Immature natural killer cell (primary cell): ENCODE results near the gene VPS9D1. TPM values are rescaled to one million over a fixed set of nuclear protein-coding genes. Genes with fewer than 3 reads are reported as not detected.
A peak's percentile ranks its signal among the peaks of the same experiment; 100 is the strongest.
"Not testable (repeated sequence)": the region's sequence is repeated elsewhere in the genome, so short reads cannot be mapped to it uniquely, and the experiment has no call there.

Experiments used
- DNase-seq, 3 donors: peaks; one replicate each; pipeline ENCODE4 v3.0.0; 2022; ENCODE audit warnings: mixed read lengths in 1 of 3
- H3K27ac Mint-ChIP-seq, 6 donors: one replicate each; pipeline ENCODE4 v1.8.0; 2020; ENCODE audit warnings: mixed read lengths in 6 of 6, mild to moderate bottlenecking in 5 of 6, inconsistent platforms in 4 of 6, moderate library complexity in 3 of 6
- H3K27me3 Mint-ChIP-seq, 3 donors: one replicate each; pipeline ENCODE4 v1.8.0; 2020 to 2021; ENCODE audit warnings: low read depth in 3 of 3, mild to moderate bottlenecking in 3 of 3, mixed read lengths in 3 of 3, moderate library complexity in 3 of 3, inconsistent platforms in 1 of 3
- H3K36me3 Mint-ChIP-seq, 3 donors: one replicate each; pipeline ENCODE4 v1.8.0; 2020; ENCODE audit warnings: mixed read lengths in 3 of 3, inconsistent platforms in 2 of 3, mild to moderate bottlenecking in 2 of 3
- H3K4me1 Mint-ChIP-seq, 2 donors: one replicate each; pipeline ENCODE4 v1.8.0; 2020; ENCODE audit warnings: inconsistent platforms in 2 of 2, mild to moderate bottlenecking in 2 of 2, mixed read lengths in 2 of 2, moderate library complexity in 1 of 2
- H3K4me3 Mint-ChIP-seq, 5 donors: one replicate each; pipeline ENCODE4 v1.8.0; 2020; ENCODE audit warnings: mild to moderate bottlenecking in 5 of 5, mixed read lengths in 5 of 5, inconsistent platforms in 3 of 5, moderate library complexity in 3 of 5
- H3K9me3 Mint-ChIP-seq, 6 donors: one replicate each; pipeline ENCODE4 v1.8.0; 2020; ENCODE audit warnings: mild to moderate bottlenecking in 6 of 6, mixed read lengths in 6 of 6, inconsistent platforms in 4 of 6, moderate library complexity in 3 of 6
- polyA plus RNA-seq, 3 donors: library from polyadenylated mRNA; unstranded; fragments of 300-500 nt; fragmentation: Illumina TruSeq; gene quantifications; one replicate each; pipeline ENCODE4 v1.2.3, GENCODE V29; 2021

The VPS9D1 gene
- polyA plus RNA-seq, 3 donors from 2014 or later: 0.65 to 1.3 (median 0.96) TPM

- H3K27me3 Mint-ChIP-seq: peaks cover 0 to 2% (median 0%) of the 10 kb centered on the region in 3 donors
- peaks cover 0 to 2% (median 0%) of the 10 kb centered on the region in 6 donors for H3K9me3 Mint-ChIP-seq
- H3K27ac Mint-ChIP-seq: no peak overlapping the region
- H3K36me3 Mint-ChIP-seq: no peaks in the 10 kb centered on the region
- DNase-seq: no peak
- H3K4me1 Mint-ChIP-seq: peaks cover 0 to 2% of the 10 kb centered on the region in 2 donors
- no peak overlapping the region for H3K4me3 Mint-ChIP-seq
Measured at GRCh38 chr16:89670496-89671431, 49.9 kb downstream of the VPS9D1 start.

- peaks cover 0 to 2% (median 0%) of the 10 kb centered on the region in 3 donors for H3K27me3 Mint-ChIP-seq
- no peak for DNase-seq
- peaks cover 0 to 2% of the 10 kb centered on the region in 2 donors for H3K4me1 Mint-ChIP-seq
- H3K36me3 Mint-ChIP-seq: no peaks in the 10 kb centered on the region
- no peak overlapping the region for H3K27ac Mint-ChIP-seq
- H3K4me3 Mint-ChIP-seq: no peak overlapping the region
- H3K9me3 Mint-ChIP-seq: peaks cover 0 to 2% (median 0%) of the 10 kb centered on the region in 6 donors
Measured at GRCh38 chr16:89669755-89670154, 50.9 kb downstream of the VPS9D1 start.

GRCh38 chr16:89668790-89669158 lies 51.9 kb downstream of the VPS9D1 start:
- Mint-ChIP-seq H3K36me3 (peaks cover 0 to 3% (median 0%) of the 10 kb centered on the region in 3 donors), H3K27me3 (peaks cover 0 to 2% (median 0%) of the 10 kb centered on the region in 3 donors), H3K27ac (no peak overlapping the region), H3K9me3 (peaks cover 0 to 2% (median 0%) of the 10 kb centered on the region in 6 donors), H3K4me3 (peak overlapping the region in 1 of 5 donors; percentile 30), H3K4me1 (peaks cover 0 to 2% of the 10 kb centered on the region in 2 donors)
- no peak for DNase-seq

GRCh38 chr16:89667633-89668032 lies 53.1 kb downstream of the VPS9D1 start:
- no peak overlapping the region for H3K4me3 Mint-ChIP-seq
- H3K27me3 Mint-ChIP-seq: peaks cover 0 to 2% (median 0%) of the 10 kb centered on the region in 3 donors
- H3K36me3 Mint-ChIP-seq: peaks cover 0 to 7% (median 4%) of the 10 kb centered on the region in 3 donors
- peaks cover 0 to 2% (median 0%) of the 10 kb centered on the region in 6 donors for H3K9me3 Mint-ChIP-seq
- no peak for DNase-seq
- H3K27ac Mint-ChIP-seq: no peak overlapping the region
- peaks cover 0 to 2% of the 10 kb centered on the region in 2 donors for H3K4me1 Mint-ChIP-seq

GRCh38 chr16:89667000-89667399 lies 53.7 kb downstream of the VPS9D1 start:
- not testable (repeated sequence) for H3K4me1 Mint-ChIP-seq, H3K4me3 Mint-ChIP-seq, H3K36me3 Mint-ChIP-seq, H3K27ac Mint-ChIP-seq, H3K27me3 Mint-ChIP-seq, H3K9me3 Mint-ChIP-seq
- DNase-seq: peak in 1 of 3 donors; percentile 20

GRCh38 chr16:89664238-89664637 lies 56.5 kb downstream of the VPS9D1 start:
- not testable (repeated sequence) for H3K4me1 Mint-ChIP-seq, H3K4me3 Mint-ChIP-seq, H3K27me3 Mint-ChIP-seq, H3K27ac Mint-ChIP-seq, H3K9me3 Mint-ChIP-seq, DNase-seq
- peaks cover 3 to 17% (median 13%) of the 10 kb centered on the region in 3 donors for H3K36me3 Mint-ChIP-seq

GRCh38 chr16:89661215-89661614 lies 59.5 kb downstream of the VPS9D1 start:
- no peak for DNase-seq
- Mint-ChIP-seq H3K4me1 (peaks cover 14 to 17% of the 10 kb centered on the region in 2 donors), H3K27me3 (peaks cover 2 to 7% (median 6%) of the 10 kb centered on the region in 3 donors), H3K9me3 (no peaks in the 10 kb centered on the region), H3K4me3 (no peak overlapping the region), H3K36me3 (peaks cover 3 to 17% (median 13%) of the 10 kb centered on the region in 3 donors), H3K27ac (peak overlapping the region in 1 of 6 donors; percentile 53)

GRCh38 chr16:89660146-89660545 lies 60.6 kb downstream of the VPS9D1 start:
- Mint-ChIP-seq H3K36me3 (peaks cover 3 to 17% (median 13%) of the 10 kb centered on the region in 3 donors), H3K4me3 (peak overlapping the region in 2 of 5 donors; percentile 14 to 19), H3K9me3 (no peaks in the 10 kb centered on the region), H3K27me3 (peaks cover 2 to 14% (median 11%) of the 10 kb centered on the region in 3 donors), H3K27ac (no peak overlapping the region), H3K4me1 (peaks cover 25 to 28% of the 10 kb centered on the region in 2 donors)
- DNase-seq: no peak

- Mint-ChIP-seq H3K36me3 (peaks cover 3 to 10% (median 9%) of the 10 kb centered on the region in 3 donors), H3K27ac (peak overlapping the region; percentile 78 to 91 (median 86)), H3K4me3 (peak overlapping the region; percentile 83 to 89 (median 86)), H3K4me1 (peaks cover 31 to 40% of the 10 kb centered on the region in 2 donors), H3K27me3 (peaks cover 2 to 14% (median 11%) of the 10 kb centered on the region in 3 donors), H3K9me3 (no peaks in the 10 kb centered on the region)
- no peak for DNase-seq
Measured at GRCh38 chr16:89658221-89658879, 62.3 kb downstream of the VPS9D1 start.

- peak; percentile 94 to 96 (median 96) for DNase-seq
Measured at GRCh38 chr16:89657442-89658220, 63.1 kb downstream of the VPS9D1 start, which contains the start of the genes CHMP1A and SPATA33. CHMP1A (minus strand) TSS chr16:89657708; CDS start chr16:89657588, 120 bp downstream. SPATA33 (plus strand) TSS chr16:89657836; CDS start chr16:89657912, 76 bp downstream.

More at GRCh38 chr16:89657442-89658220, 63.1 kb downstream of the VPS9D1 start, which contains the start of the genes CHMP1A and SPATA33:
- peaks cover 32 to 40% of the 10 kb centered on the region in 2 donors for H3K4me1 Mint-ChIP-seq
- H3K9me3 Mint-ChIP-seq: no peaks in the 10 kb centered on the region
- peaks cover 2 to 14% (median 13%) of the 10 kb centered on the region in 3 donors for H3K27me3 Mint-ChIP-seq
- peak within 1 kb of the TSS; percentile 83 to 89 (median 86) for H3K4me3 Mint-ChIP-seq
- H3K36me3 Mint-ChIP-seq: peaks cover 3 to 10% (median 9%) of the 10 kb centered on the region in 3 donors
- H3K27ac Mint-ChIP-seq: peak within 1 kb of the TSS; percentile 78 to 91 (median 86)
